DOHH2 (cell line): Measurements from ENCODE around the gene IAPP.
"Not testable (repeated sequence)": the region's sequence is repeated elsewhere in the genome, so short reads cannot be mapped to it uniquely, and the experiment has no call there.

Source experiments
- H3F3A ChIP-seq: fragments of 200-600 bp; sonication (generic), shearing (Covaris generic); 2 replicates; pipeline ENCODE4 v1.6.0; 2016; ENCODE audit warnings: antibody characterized with exemption, mild to moderate bottlenecking; ENCODE audit not compliant: control insufficient read depth, insufficient read depth
- H3K27ac ChIP-seq: fragments of 200-600 bp; sonication (generic); 2 replicates; pipeline ENCODE4 v1.5.1; 2014; ENCODE audit warnings: low read depth, mild to moderate bottlenecking, low read length, moderate library complexity
- H3K27me3 ChIP-seq: fragments of 200-600 bp; sonication (generic); 2 replicates; pipeline ENCODE4 v1.6.1; 2014; ENCODE audit warnings: mild to moderate bottlenecking, low read length, mixed read lengths; ENCODE audit not compliant: control insufficient read depth
- H3K36me3 ChIP-seq: fragments of 200-600 bp; sonication (generic); 2 replicates; pipeline ENCODE4 v1.6.1; 2014; ENCODE audit warnings: mild to moderate bottlenecking, low read length, moderate library complexity, mixed read lengths; ENCODE audit not compliant: control insufficient read depth
- H3K4me1 ChIP-seq: fragments of 200-600 bp; sonication (generic); 2 replicates; pipeline ENCODE4 v1.6.1; 2014; ENCODE audit warnings: mild to moderate bottlenecking, low read length, mixed read lengths; ENCODE audit not compliant: control insufficient read depth
- H3K4me2 ChIP-seq: fragments of 200-600 bp; sonication (generic); 2 replicates; pipeline ENCODE4 v1.6.0; 2014; ENCODE audit warnings: mild to moderate bottlenecking, low read length, moderate library complexity
- H3K4me3 ChIP-seq: fragments of 200-600 bp; sonication (generic); 2 replicates; pipeline ENCODE4 v1.5.1; 2014; ENCODE audit warnings: mild to moderate bottlenecking, low read length, mixed read lengths
- H3K79me2 ChIP-seq: fragments of 200-600 bp; sonication (generic); 2 replicates; pipeline ENCODE4 v1.6.1; 2014; ENCODE audit warnings: mild to moderate bottlenecking, low read length, mixed read lengths; ENCODE audit not compliant: control insufficient read depth
- H3K9me2 ChIP-seq: fragments of 200-600 bp; sonication (generic); replicated peaks from 2 replicates; pipeline ENCODE4 v1.6.1; 2014; ENCODE audit warnings: mild to moderate bottlenecking, low read length, mixed read lengths; ENCODE audit not compliant: control insufficient read depth
- H3K9me3 ChIP-seq: fragments of 200-600 bp; sonication (generic); 2 replicates; pipeline ENCODE4 v1.6.1; 2014; ENCODE audit warnings: antibody characterized with exemption, low read length, mixed read lengths; ENCODE audit not compliant: control insufficient read depth, insufficient read depth
- H4K20me1 ChIP-seq: fragments of 200-600 bp; sonication (generic); 2 replicates; pipeline ENCODE4 v1.6.0; 2014; ENCODE audit warnings: low read depth, mild to moderate bottlenecking, antibody characterized with exemption, low read length, moderate library complexity; ENCODE audit not compliant: control insufficient read depth, insufficient read depth
- EZH2phosphoT487 ChIP-seq: fragments of 200-600 bp; sonication (generic); IDR thresholded peaks from 2 replicates; pipeline ENCODE4 v1.6.1; 2017; ENCODE audit warnings: borderline replicate concordance, mild to moderate bottlenecking, antibody characterized with exemption, low read length, moderate library complexity, mixed read lengths
- TF ChIP-seq, protein P1 (sequence below): fragments of 200-600 bp; sonication (generic); IDR thresholded peaks from one replicate; pipeline ENCODE4 v1.5.1; 2014; ENCODE audit warnings: antibody characterized with exemption, mild to moderate bottlenecking, low read depth, low read length; ENCODE audit not compliant: poor library complexity, severe bottlenecking

The IAPP gene

DNA sequence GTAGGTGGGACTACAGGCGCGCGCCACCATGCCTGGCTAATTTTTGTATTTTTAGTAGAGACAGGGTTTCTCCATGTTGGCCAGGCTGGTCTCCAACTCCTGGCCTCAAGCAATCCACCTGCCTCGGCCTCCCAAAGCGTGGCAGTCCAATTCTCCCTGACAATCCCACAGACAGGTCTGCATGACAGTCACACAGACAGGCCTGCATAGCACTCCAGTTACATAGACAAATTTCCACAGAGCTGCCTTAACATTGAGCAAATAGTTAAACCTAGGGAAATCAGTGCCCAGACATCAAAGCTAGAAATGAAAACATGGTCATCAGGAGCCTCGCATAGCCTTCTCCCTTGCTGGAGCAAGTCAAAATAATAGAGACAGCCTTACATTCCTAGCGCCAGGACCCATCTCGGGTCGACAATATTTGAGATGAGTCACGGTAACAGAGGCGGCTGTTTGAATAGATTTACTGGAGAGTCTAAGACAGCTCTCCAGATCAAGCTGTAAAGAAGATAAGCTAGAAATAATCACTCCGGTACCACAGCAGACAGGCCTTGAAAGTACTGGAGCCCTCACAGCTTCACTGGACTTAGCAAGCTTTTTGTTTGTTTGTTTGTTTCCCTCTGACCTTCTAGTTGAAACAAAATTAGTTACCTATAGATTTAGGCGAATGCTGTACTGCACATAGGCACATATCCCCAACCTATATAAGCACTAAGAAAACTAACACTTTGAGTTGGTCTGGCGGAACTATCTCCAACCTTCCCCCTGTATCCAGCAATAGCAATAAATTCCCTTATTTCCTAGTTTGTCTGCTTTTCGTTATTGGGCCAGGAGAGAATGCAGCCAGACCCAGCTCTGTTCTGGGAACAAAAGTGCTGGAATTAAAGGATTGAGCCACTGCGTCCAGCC, 40.9 kb downstream of the IAPP start:
- no peaks in the 10 kb centered on the region for H3K4me1 ChIP-seq
- H3K9me2 ChIP-seq = no peaks in the 10 kb centered on the region
- no peaks in the 10 kb centered on the region for H3K36me3 ChIP-seq
- no peaks in the 10 kb centered on the region for H3K9me3 ChIP-seq
- no peak overlapping the region for H3K4me2 ChIP-seq
- no peaks in the 10 kb centered on the region for H3K79me2 ChIP-seq
- no peak for TF ChIP-seq EZH2phosphoT487
- TF ChIP-seq, protein P1, sequence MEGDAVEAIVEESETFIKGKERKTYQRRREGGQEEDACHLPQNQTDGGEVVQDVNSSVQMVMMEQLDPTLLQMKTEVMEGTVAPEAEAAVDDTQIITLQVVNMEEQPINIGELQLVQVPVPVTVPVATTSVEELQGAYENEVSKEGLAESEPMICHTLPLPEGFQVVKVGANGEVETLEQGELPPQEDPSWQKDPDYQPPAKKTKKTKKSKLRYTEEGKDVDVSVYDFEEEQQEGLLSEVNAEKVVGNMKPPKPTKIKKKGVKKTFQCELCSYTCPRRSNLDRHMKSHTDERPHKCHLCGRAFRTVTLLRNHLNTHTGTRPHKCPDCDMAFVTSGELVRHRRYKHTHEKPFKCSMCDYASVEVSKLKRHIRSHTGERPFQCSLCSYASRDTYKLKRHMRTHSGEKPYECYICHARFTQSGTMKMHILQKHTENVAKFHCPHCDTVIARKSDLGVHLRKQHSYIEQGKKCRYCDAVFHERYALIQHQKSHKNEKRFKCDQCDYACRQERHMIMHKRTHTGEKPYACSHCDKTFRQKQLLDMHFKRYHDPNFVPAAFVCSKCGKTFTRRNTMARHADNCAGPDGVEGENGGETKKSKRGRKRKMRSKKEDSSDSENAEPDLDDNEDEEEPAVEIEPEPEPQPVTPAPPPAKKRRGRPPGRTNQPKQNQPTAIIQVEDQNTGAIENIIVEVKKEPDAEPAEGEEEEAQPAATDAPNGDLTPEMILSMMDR = no peak
- H3K27me3 ChIP-seq = no peaks in the 10 kb centered on the region
- no peak overlapping the region for H3K27ac ChIP-seq
- no peak overlapping the region for H3K4me3 ChIP-seq
- H3F3A ChIP-seq = no peaks in the 10 kb centered on the region
- no peaks in the 10 kb centered on the region for H4K20me1 ChIP-seq

DNA sequence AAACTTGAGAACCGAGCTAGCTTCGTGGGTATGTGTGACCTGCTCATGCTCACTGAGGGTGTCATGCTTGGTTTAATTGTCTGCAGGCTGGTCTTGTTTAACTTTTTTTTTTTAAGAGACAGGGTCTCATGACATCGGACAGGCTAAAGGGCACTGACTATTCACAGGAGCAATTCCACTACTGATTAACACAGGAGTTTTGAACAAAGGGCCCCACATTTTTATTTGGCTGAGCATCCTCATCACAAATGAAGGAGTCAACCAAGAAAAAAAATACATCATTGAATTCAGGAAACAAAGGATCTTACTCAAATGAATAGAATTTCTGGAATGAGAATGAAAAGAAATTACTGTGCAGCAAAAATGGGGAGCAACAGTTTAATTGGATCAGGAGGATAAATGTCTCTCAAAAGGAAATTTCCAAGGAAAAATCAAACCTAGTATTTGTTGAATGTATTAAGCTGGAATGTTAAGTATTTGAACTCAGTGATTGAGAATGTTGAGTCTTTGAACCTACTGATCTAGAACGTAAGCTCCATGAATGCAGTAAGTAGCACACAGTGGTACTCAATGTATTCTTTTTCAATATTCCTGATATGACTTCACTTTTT, 43.9 kb downstream of the IAPP start:
- no peaks in the 10 kb centered on the region for H3K4me1 ChIP-seq
- no peak overlapping the region for H3K27ac ChIP-seq
- H4K20me1 ChIP-seq = no peaks in the 10 kb centered on the region
- no peak overlapping the region for H3K4me3 ChIP-seq
- H3K9me2 ChIP-seq = no peaks in the 10 kb centered on the region
- TF ChIP-seq EZH2phosphoT487 = no peak
- TF ChIP-seq, protein P1 = no peak
- no peak overlapping the region for H3K4me2 ChIP-seq
- no peaks in the 10 kb centered on the region for H3K9me3 ChIP-seq
- H3K36me3 ChIP-seq = no peaks in the 10 kb centered on the region
- no peaks in the 10 kb centered on the region for H3K27me3 ChIP-seq
- no peaks in the 10 kb centered on the region for H3K79me2 ChIP-seq
- H3F3A ChIP-seq = no peaks in the 10 kb centered on the region

DNA sequence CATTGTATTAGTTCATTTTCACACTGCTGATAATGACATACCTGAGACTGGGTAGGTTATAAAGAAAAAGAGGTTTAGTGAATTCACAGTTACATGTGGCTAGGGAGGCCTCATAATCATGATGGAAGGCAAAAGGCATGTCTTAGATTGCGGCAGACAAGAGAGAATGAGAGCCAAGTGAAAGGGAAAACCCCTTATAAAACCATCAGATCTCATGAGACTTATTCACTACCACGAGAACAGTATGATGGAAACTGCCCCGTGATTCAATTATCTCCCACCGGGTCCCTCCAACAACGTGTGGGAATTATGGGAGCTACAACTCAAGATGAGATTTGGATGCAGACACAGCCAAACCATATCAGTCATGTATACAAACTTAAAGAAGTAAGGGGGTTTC, 45.7 kb downstream of the IAPP start:
- not testable (repeated sequence) for H3K27ac ChIP-seq

DNA sequence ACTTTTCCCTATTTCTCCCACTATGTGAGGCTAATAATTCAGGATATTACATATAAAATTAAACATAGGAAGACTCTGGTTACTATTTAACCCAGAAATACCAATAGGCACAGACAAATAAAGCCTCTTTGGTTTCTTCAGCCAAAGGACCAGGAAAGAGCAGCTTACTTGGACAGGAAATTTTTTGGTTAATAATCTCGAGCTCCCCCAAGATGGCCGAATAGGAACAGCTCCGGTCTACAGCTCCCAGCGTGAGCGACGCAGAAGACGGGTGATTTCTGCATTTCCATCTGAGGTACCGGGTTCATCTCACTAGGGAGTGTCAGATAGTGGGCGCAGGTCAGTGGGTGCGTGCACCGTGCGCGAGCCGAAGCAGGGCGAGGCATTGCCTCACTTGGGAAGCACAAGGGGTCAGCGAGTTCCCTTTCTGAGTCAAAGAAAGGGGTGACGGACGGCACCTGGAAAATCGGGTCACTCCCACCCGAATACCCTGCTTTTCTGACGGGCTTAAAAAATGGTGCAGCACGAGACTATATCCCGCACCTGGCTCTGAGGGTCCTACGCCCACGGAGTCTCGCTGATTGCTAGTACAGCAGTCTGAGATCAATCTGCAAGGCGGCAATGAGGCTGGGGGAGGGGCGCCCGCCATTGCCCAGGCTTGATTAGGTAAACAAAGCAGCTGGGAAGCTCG, 46.5 kb downstream of the IAPP start:
- H3K36me3 ChIP-seq, H3K4me2 ChIP-seq, H3K27ac ChIP-seq, H3K9me2 ChIP-seq, H3K27me3 ChIP-seq, H3K79me2 ChIP-seq, H3K4me1 ChIP-seq, H3K4me3 ChIP-seq, H3K9me3 ChIP-seq, H4K20me1 ChIP-seq, H3F3A ChIP-seq: not testable (repeated sequence)

More for the DNA sequence above, 45.7 kb downstream of the IAPP start:
- H3K27me3 ChIP-seq, H3K36me3 ChIP-seq, H3K9me2 ChIP-seq, H3K4me2 ChIP-seq, H3K79me2 ChIP-seq, H3K4me3 ChIP-seq, H3K4me1 ChIP-seq, H3F3A ChIP-seq, H3K9me3 ChIP-seq, H4K20me1 ChIP-seq: not testable (repeated sequence)
